ENCODE data around the gene EML6.

Gene EML6

GRCh38 chr2:55000341-55000740 is 276.9 kb downstream of the EML6 start:
- DNase-seq (ENCODE audit: low read depth) = no peak

- DNase-seq (ENCODE audit: low read depth) = no peak
Measured at GRCh38 chr2:55001716-55002115, 278.3 kb downstream of the EML6 start.

GRCh38 chr2:55003706-55004639 is 280.5 kb downstream of the EML6 start:
- DNase-seq (ENCODE audit: low read depth) = no peak

GRCh38 chr2:55006306-55006705 is 282.8 kb downstream of the EML6 start:
- DNase-seq (ENCODE audit: low read depth) = no peak

- no peak for DNase-seq (ENCODE audit: low read depth)
Measured at GRCh38 chr2:55009277-55010060, 286.0 kb downstream of the EML6 start.

GRCh38 chr2:55010149-55010591 is 286.7 kb downstream of the EML6 start:
- peak; percentile 8 for DNase-seq (ENCODE audit: low read depth)

DNA sequence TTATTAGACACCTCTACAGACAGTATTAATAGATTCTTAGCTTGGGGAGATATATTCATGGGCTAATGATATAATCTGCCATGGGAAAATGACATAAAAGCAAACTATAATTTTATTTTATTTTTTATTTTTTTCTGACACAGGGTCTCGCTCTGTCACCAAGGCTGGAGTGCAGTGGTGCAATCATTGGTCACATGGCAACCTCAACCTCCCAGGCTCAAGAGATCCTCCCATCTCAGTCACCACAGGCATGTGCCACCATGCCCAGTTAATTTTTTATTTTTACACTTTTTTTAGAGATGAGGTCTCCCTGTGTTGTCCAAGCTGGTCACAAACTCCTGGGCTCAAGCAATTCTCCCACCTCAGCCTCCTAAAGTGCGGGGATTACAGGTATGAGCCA is 287.5 kb downstream of the EML6 start:
- no peak for DNase-seq (ENCODE audit: low read depth)

GRCh38 chr2:55011831-55012671 is 288.6 kb downstream of the EML6 start:
- DNase-seq (ENCODE audit: low read depth) = no peak

DNA sequence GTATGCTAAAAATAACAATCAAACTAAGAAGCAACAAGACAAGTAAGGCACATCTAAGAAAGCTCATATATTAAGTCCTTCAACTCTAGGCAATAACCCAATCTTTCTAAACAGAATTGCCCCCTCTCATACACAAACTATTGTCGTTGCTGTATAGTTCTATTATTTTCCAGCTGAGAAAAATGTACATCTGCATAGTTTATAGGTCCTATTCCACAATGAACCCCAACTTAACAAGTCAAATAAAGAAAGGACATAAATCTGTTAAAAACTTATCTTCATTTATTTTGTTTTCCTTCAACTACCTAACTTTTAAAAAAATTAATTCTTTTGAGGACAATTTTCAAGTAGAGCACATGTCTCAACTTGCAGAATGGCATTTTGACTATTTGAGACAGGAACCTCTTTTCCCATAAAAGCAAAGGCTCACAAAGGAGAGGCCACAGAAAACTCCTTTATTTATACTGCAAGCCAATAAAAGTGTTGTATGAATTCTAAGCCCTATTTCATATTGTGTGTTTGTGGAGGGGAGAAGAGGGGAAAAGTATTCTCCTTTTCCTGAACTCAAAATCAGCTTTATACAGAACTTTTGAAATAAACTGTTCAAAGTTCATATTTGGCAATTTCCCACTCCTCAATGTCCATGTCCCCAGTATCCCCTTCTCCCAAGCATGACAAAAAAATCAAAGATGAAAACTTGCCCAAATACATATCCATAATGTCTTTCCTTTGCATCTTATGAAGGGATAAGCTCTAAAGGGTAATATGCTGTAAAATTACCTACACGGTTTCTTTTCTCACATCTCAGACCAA is 289.4 kb downstream of the EML6 start:
- DNase-seq (ENCODE audit: low read depth) = no peak

DNA sequence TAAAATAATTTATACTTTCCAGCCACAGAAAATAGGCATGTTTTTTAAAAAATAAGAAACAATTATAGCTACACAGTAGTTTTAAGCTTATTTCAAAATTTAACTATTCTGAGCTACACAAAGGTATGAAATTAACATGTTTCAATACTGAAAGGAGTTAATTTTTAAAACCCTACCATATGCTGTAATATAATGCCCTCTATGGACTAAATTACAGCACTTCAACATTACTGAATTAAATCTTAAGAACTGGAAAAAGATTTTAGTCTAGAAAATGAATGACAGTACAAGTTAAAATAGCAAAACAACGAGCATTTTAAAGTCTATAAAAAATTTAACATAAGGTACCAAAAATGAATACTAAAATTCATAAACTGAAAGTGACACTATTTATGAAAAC is 290.5 kb downstream of the EML6 start:
- DNase-seq (ENCODE audit: low read depth) = no peak

DNA sequence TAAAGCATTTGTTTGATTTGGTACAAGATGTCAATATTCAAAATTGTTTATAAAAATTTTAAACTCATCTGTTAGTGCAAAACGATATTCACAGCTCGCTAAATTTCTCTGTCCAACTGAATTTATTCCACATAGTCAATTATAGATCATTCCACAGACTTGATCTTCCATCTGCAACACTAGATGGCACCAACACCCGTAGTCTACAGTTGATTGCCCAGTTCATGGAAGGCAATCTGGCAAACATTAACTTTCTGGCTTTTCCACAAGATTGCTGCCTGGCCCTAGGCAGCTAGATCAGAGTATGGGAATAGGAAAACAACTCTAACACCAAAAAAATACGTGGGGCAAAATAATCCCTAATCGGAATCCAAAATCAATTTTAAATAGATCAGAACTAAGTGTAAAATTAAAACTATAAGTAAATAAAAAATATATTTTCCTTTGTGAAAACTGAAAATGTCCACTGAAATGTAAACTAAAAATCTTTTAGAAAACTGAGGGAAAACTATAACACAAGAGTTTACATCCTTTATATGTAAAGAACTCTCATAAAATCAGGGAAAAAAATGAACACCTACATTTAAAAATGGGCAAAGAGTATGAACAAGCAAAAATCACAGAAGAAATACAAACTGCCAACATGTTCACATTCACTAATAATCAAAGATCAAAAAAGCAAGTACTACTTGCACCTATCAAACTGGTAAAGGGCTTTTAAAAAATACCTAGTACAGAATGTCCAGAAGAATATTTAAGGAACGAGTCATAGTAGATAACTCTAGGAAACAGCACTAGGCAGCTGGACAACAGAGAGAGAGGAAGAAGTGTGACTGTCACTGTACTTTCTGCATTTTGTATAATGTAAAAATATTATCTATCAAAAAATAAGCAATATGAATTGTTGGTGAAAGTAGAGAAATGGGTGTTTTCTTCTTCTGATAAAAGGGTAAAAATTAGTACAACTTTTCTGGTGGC is 291.8 kb downstream of the EML6 start:
- DNase-seq (ENCODE audit: low read depth) = peak; percentile 25

DNA sequence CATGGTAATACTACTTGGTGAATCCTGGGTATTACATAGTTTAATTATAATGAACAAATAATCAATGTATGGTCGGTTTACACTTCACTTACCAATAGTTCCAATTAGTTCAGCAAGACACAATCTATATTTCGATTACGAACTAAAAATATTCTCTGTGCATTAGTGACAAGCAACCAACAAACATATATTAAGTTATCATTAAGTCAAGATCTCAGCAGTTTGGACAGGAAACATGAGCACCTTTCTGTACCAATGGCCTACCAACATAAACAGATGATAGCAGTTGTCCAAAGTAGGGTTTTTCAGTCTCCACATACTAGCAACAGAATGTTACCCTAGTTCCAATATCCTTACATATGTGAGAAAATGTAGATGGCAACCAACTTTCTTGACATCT is 294.0 kb downstream of the EML6 start:
- no peak for DNase-seq (ENCODE audit: low read depth)

DNA sequence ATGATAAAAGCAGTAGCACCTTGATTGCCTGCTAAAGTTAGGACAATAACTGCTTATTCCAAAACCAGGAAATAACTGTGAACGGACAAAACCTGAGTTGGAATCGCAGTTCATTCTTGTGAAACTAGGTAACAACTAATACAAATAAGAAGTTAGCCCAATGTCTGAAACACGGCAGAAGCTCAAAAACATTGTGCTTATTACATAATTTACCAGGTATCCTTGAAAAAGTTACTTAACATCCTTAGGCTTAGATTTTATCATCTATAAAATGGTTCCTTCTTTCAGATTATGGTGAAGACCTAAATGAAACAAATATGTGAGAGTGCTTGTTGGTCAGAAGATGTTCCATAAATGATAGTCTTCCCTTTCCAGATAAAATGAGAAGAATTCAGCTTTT is 294.4 kb downstream of the EML6 start:
- DNase-seq (ENCODE audit: low read depth) = no peak

DNA sequence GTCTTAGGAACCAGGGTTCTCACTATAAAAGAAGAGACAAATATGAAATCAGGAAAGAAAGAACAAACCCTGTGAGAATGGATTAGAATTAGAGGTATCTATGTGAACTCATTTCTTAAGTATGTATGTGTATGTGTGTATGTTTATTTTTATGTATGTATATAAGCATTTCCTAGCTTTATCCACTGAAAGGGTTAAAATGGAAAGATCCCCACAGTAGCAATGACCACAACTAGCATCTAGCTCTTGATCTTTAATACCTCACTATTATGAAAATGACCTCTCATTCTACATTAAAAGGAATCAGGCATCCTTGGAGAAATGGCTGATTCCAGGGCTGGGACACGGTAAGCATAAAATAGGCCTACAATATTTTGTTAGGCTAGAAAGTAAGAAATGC is 295.2 kb downstream of the EML6 start:
- DNase-seq (ENCODE audit: low read depth) = no peak

GRCh38 chr2:55019526-55020258 is 296.2 kb downstream of the EML6 start:
- no peak for DNase-seq (ENCODE audit: low read depth)

Data from activated gamma-delta T cell treated with anti-CD3 and anti-CD28 coated beads, Interleukin-2, amount 50 U/mL, for 16 hours (primary cell).